OCI-LY7 (cell line): ENCODE results near the gene LRRC1. TPM values are rescaled to one million over a fixed set of nuclear protein-coding genes. Genes with fewer than 3 reads are reported as not detected.

ENCODE experiments used
- BruUV-seq: library from RNA; stranded (reverse); fragments of 400-500 nt; replicated peaks from 2 replicates; lab custom pipeline; 2021; lab: Mats Ljungman, UMichigan
- CTCF ChIA-PET: fragments of 300-600 bp; sonication (Branson Sonifier 250); formaldehyde crosslinking; loops from one replicate; lab custom pipeline; 2022; ENCODE audit warnings: antibody characterized with exemption; ENCODE audit not compliant: unreplicated experiment; lab: Charles Lee
- POLR2A ChIA-PET: fragments of 300-600 bp; sonication (Branson Sonifier 250); formaldehyde crosslinking; loops from one replicate; lab custom pipeline; 2022; ENCODE audit warnings: antibody characterized with exemption; lab: Charles Lee
- DNase-seq: peaks from one replicate; pipeline ENCODE4 v3.0.0-alpha.2; 2015; ENCODE audit warnings: low spot score
- H2AFZ ChIP-seq: fragments of 200-600 bp; sonication (generic), shearing (Covaris generic); 2 replicates; pipeline ENCODE4 v1.6.1; 2014; ENCODE audit warnings: mild to moderate bottlenecking, antibody characterized with exemption, low read length, moderate library complexity
- H3K27ac ChIP-seq: fragments of 200-600 bp; sonication (generic); 2 replicates; pipeline ENCODE4 v1.5.1; 2014; ENCODE audit warnings: mixed run types, low read depth, mild to moderate bottlenecking, moderate library complexity, low read length, inconsistent platforms; ENCODE audit not compliant: poor library complexity, severe bottlenecking
- H3K36me3 ChIP-seq: fragments of 200-600 bp; sonication (generic); 2 replicates; pipeline ENCODE4 v1.6.1; 2014; ENCODE audit warnings: mild to moderate bottlenecking, antibody characterized with exemption, low read length, moderate library complexity, mixed read lengths; ENCODE audit not compliant: insufficient read depth
- H3K4me1 ChIP-seq: fragments of 200-600 bp; sonication (generic); 2 replicates; pipeline ENCODE4 v1.5.1; 2014; ENCODE audit warnings: mild to moderate bottlenecking, low read length; ENCODE audit not compliant: insufficient read depth, poor library complexity, severe bottlenecking
- H3K4me2 ChIP-seq: fragments of 200-600 bp; sonication (generic); 2 replicates; pipeline ENCODE4 v1.6.1; 2014; ENCODE audit warnings: mild to moderate bottlenecking, low read length
- H3K4me3 ChIP-seq: fragments of 200-600 bp; sonication (generic); 2 replicates; pipeline ENCODE4 v1.5.1; 2014; ENCODE audit warnings: mild to moderate bottlenecking, low read depth, low read length; ENCODE audit not compliant: poor library complexity, severe bottlenecking
- H3K79me2 ChIP-seq: fragments of 200-600 bp; sonication (generic); 2 replicates; pipeline ENCODE4 v1.6.1; 2016; ENCODE audit warnings: low read depth, mild to moderate bottlenecking, low read length, moderate library complexity, mixed read lengths; ENCODE audit not compliant: insufficient read depth
- H3K9me2 ChIP-seq: fragments of 200-600 bp; sonication (generic); 2 replicates; pipeline ENCODE4 v1.6.1; 2016; ENCODE audit warnings: mild to moderate bottlenecking, low read length, mixed read lengths; ENCODE audit not compliant: insufficient read depth
- H3K9me3 ChIP-seq: fragments of 200-600 bp; sonication (generic); 2 replicates; pipeline ENCODE4 v1.6.1; 2014; ENCODE audit warnings: mild to moderate bottlenecking, mixed run types, low read length, mixed read lengths
- H4K20me1 ChIP-seq: fragments of 200-600 bp; sonication (generic); 2 replicates; pipeline ENCODE4 v1.6.1; 2014; ENCODE audit warnings: mild to moderate bottlenecking, antibody characterized with exemption, low read length, moderate library complexity, mixed read lengths; ENCODE audit not compliant: insufficient read depth
- CTCF ChIP-seq: fragments of 200-600 bp; sonication (generic); conservative IDR thresholded peaks from 2 replicates; pipeline ENCODE4 v1.5.1; 2014; ENCODE audit warnings: mild to moderate bottlenecking, antibody characterized with exemption, low read length, moderate library complexity, mixed read lengths
- EZH2phosphoT487 ChIP-seq: fragments of 200-600 bp; sonication (generic); IDR thresholded peaks from 2 replicates; pipeline ENCODE4 v1.6.1; 2018; ENCODE audit warnings: low read depth, borderline replicate concordance, mild to moderate bottlenecking, mixed run types, antibody characterized with exemption, low read length, moderate library complexity, mixed read lengths
- intact Hi-C: fragments of 100-400 bp; cut with micrococcal nuclease; formaldehyde crosslinking; loops from one replicate; pipeline ENCODE4 v1.10.0; 2022; ENCODE audit not compliant: unreplicated experiment
- total RNA-seq, 2 experiments: library from RNA; depleted of rRNA in 1 of 2; stranded (reverse); fragments of >200 nt in 1 of 2; shearing (Covaris generic) in 1 of 2; gene quantifications; 2 replicates each; pipeline ENCODE4 v1.2.3, GENCODE V29; 2014 to 2022

Gene LRRC1
- total RNA-seq, 2 experiments from 2014 or later = 8.2 to 8.4 TPM

- TF ChIP-seq EZH2phosphoT487 (no peak), CTCF (no peak)
- no peak overlapping the region for H3K4me3 ChIP-seq
- no peaks in the 10 kb centered on the region for H3K36me3 ChIP-seq
- intact Hi-C loops = no loop called here
- no peaks in the 10 kb centered on the region for H3K4me1 ChIP-seq
- H3K9me2 ChIP-seq = no peaks in the 10 kb centered on the region
- no peaks in the 10 kb centered on the region for H3K9me3 ChIP-seq
- no peaks in the 10 kb centered on the region for H3K79me2 ChIP-seq
- POLR2A ChIA-PET = interaction anchor here (0.6 to 0.7 kb wide), 2 partner anchors 76 to 908 kb away, joined by 3 read pairs; no protein-coding TSS in a partner anchor
- no peaks in the 10 kb centered on the region for H4K20me1 ChIP-seq
- no peak overlapping the region for H3K27ac ChIP-seq
- CTCF ChIA-PET = no interaction called here
- no peak overlapping the region for H3K4me2 ChIP-seq
- no TSS peak for BruUV-seq
- DNase-seq = no peak
- no peak overlapping the region for H2AFZ ChIP-seq
Observed at GRCh38 chr6:53750052-53750650, 44.7 kb upstream of the LRRC1 start.

- H3K9me3 ChIP-seq = no peaks in the 10 kb centered on the region
- no peaks in the 10 kb centered on the region for H3K36me3 ChIP-seq
- no peak overlapping the region for H3K4me2 ChIP-seq
- ChIA-PET POLR2A (no interaction called here), CTCF (no interaction called here)
- TF ChIP-seq EZH2phosphoT487 (no peak), CTCF (no peak)
- H3K4me1 ChIP-seq = no peaks in the 10 kb centered on the region
- DNase-seq = no peak
- no peaks in the 10 kb centered on the region for H3K9me2 ChIP-seq
- no peaks in the 10 kb centered on the region for H3K79me2 ChIP-seq
- intact Hi-C loops = no loop called here
- BruUV-seq = no TSS peak
- no peak overlapping the region for H3K4me3 ChIP-seq
- no peaks in the 10 kb centered on the region for H4K20me1 ChIP-seq
- no peak overlapping the region for H3K27ac ChIP-seq
- H2AFZ ChIP-seq = no peak overlapping the region
Observed at GRCh38 chr6:53751417-53751816, 43.4 kb upstream of the LRRC1 start.

- Histone ChIP-seq H3K36me3 (no peaks in the 10 kb centered on the region), H3K27ac (no peak overlapping the region), H3K9me3 (no peaks in the 10 kb centered on the region), H3K79me2 (no peaks in the 10 kb centered on the region), H4K20me1 (no peaks in the 10 kb centered on the region), H3K4me3 (no peak overlapping the region), H3K4me1 (no peaks in the 10 kb centered on the region), H3K9me2 (no peaks in the 10 kb centered on the region), H3K4me2 (no peak overlapping the region), H2AFZ (no peak overlapping the region)
- no TSS peak for BruUV-seq
- CTCF ChIA-PET = no interaction called here
- no peak for DNase-seq
- POLR2A ChIA-PET = no interaction called here
- intact Hi-C loops = no loop called here
- TF ChIP-seq CTCF (no peak), EZH2phosphoT487 (no peak)
Observed at GRCh38 chr6:53752440-53752839, 42.4 kb upstream of the LRRC1 start.
